ENCODE data around the gene IL22RA2.
"Not testable (repeated sequence)": the region's sequence is repeated elsewhere in the genome, so short reads cannot be mapped to it uniquely, and the experiment has no call there.

Gene IL22RA2

DNA sequence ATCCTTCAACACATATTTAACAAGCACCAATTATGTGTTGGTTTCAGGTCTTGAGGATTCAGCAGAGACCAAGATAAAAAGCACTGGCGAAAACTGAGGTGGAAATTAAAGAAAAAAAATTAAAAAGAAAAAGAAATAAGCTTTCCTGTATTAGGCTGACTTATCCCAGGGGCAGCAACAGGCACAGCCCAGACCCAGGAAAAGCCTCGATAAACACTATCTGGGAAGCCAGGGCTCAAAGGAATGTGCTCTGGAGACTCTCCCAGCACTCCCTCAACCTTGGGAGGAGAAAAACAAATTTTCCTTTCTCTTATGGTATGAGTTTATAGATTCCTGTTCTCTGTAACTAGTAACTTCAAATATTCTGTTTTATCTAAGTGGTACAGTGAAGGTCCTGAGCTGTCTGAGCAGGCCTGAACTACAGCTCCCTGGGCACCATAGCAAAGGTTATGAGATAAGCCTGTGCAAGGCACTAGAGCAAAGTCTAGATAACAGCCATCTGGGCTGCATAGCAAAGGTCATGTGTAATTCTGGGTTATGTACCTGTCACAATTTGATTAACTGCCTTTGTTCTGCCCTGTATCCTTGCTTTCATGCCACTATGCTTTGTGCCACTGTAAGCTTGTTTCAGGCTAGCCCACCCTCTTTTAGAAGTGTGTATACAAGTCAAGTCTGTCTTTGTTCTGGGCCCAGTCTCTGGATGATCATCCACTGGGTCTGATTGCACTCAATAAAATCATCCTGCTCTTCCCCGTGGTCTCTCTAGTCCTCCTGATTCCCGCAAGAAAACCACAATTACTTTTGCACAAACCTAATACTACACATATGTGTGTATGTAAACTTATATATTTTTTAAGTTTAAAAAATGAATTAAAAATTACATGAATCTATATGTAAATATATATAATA is 54.0 kb downstream of the IL22RA2 start:
- DNase-seq, result no peak

DNA sequence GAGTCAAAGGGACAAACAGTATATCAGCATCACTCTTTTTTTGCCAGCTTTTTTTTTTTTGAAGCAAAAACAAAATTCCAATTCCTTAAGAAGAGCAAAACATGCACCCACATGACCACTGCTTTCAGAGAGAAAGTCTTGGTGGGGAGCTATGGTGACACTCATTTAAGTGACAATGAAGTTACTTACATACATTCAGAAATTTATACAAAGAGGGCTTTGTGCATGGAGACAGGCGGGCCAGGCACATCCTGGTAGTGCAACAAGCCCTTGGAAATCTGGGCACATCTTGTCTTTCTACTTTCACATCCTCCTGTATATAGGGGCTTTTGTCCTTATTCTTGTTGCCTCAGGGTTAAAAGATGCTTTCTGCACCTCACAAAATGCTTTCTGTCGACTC is 55.9 kb downstream of the IL22RA2 start:
- no peak for DNase-seq

DNA sequence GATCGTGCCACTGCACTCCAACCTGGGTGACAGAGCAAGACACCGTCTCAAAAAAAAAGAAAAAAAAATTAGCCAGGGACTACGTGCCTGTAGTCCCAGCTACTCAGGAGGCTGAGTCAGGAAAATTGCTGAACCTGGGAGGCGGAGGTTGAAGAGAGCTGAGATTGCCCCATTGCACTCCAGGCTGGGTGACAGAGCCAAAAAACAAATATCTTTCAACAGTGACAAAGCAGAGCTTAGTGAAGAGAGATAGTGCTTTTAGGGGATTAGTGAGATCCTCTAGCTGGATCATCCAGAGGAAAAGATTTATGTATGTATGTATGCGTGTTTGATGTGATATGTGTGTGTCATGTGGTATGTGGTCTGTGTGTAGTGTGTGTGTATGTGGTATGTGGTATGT is 56.6 kb downstream of the IL22RA2 start:
- no peak for DNase-seq

DNA sequence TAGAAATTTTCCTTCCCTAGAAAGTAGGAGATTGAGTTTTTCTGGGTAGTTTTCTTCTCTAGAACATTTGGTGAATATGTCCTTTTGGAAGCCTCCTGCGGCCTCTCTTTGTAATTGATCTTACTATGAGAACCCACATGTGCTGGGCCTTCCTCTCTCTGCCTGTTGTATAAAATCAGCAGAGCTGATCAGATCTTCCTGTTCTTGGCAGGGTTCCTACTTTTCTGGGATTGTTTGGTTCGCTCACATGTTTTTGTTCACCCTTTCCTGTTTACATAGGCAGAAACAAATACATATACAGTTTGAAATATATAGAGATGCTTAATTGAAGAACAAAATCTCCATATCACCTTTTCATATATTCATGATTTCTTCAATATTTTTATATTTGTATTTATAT is 57.8 kb downstream of the IL22RA2 start:
- no peak for DNase-seq

DNA sequence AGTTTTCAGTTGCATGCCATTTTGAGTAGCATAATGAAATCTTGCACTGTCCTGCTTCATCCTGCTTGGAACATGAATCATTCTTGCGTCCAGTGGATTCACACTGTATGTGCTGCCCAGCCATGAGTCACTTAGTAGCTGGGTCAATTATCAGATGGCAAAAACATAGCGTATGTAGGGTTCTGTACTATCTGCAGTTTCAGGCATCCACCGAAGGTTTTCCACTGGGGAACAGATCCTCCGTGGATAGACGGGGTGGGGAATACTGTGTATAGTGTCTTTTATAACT is 61.4 kb downstream of the IL22RA2 start:
- DNase-seq, result no peak

DNA sequence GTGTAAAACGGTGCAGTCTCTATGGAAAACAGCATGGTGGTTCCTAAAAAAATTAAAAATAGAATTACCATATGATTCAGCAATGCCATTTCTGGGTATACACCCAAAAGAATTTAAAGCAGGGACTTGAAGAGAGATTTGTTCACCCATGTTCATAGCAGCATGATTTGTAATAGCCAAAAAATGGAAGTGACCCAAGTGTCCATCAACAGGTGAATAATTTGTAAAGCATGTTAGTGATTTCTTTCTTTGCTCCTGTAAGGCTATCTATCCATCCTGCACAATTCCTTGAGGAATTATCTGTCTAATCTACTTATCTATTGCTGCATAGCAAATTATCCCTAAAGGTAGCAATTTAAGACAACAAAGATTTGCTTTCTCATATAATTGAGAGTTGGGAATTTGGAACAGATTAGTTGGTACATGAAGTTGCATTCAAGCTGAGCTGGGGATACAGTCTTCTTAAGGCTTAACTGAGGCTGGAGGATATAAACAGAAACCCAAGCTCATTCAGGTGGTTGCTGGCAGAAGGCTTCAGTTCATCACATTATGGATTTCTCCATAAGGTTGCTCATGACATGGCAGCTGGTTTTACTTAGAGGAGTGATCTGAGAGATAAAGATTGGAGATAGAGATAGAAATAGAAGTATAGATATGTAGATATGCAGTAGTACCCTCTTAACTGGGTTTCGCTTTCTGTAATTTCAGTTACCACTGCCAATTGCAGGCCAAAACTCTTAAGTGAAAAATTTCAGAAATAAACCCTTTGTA is 62.0 kb downstream of the IL22RA2 start:
- no peak for DNase-seq

DNA sequence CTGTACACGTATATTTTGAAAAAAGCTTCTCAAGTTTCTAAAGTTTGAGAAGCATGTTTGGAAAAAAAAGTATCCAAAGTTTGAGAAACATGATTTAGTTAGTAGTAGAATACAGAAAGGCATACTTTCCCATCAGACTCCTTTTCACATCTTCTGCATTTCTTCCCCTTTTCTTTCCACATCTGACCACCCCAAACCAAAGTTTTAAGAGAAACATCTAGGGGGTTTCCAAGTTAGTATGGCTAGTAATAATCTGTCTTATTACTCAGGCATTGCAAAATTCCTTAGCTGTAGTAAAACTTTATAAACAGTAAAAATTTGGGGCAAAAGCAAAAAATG is 65.7 kb downstream of the IL22RA2 start:
- no peak for DNase-seq

DNA sequence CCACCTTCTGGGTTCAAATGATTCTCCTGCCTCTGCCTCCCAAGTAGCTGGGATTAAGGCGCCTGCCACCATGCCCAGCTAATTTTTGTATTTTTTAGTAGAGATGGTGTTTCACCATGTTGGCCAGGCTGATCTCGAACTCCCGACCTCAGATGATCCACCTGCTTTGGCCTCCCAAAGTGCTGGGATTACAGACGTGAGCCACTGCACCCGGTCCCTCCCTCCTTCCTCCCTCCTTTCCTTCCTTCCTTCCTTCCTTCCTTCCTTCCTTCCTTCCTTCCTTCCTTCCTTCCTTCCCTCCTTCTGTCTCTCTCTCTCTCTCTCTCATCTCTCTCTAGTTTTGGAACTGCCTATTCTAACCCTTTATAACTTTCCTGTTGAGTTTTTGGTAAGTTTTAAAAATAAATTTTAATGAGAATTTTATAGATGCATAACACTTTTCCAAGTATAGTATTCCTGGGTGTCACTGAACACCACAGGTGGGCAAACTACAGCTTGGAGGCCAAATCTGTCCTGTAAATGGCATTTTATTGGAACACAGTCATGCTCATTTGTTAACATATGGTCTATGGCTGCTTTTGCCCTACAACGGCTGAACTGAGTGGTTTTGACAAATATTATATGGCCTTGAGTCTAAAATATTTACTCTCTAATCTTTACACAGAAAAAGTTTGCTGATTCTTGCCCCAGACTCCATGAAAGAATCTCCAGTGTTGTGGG is 66.2 kb downstream of the IL22RA2 start:
- DNase-seq, result not testable (repeated sequence)

DNA sequence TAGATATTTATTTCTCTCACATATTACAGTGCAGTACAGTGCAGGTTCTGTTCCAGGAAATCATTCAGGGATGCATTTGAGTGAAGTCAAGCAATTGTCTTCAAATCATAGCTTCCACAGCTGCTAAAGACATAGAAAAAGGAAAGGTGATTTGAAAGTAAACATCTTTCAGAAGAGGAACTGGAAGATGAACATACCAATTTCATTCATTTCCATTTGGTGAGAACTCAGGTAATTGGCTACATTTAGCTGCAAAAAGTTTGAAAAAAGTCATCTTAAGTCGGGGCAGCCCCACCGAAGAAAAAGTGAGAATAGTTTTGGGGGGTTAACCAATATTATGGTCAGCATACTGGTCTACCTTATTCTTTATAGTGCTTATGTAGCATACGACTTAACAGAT is 67.3 kb downstream of the IL22RA2 start:
- DNase-seq, result no peak

DNA sequence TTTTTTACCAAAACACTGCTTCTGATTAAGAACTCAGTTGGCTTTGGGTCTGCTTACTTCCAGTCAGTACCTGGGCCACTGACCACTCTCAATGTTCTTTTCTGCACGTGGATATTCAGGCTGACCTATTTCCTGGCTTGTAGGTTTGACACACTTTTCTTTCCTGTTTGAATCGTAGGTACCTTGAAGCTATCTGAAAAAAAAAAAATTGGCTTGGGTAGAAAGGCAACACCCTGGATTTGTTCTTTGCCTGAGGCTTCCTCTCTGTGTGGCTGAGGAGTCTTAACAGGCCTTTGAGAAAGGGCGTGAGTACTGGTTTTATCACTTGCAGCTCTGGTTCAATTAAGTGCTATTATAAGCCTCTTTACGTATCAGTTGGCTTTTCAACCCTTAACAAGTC is 68.1 kb downstream of the IL22RA2 start:
- peak; percentile 18 for DNase-seq

DNA sequence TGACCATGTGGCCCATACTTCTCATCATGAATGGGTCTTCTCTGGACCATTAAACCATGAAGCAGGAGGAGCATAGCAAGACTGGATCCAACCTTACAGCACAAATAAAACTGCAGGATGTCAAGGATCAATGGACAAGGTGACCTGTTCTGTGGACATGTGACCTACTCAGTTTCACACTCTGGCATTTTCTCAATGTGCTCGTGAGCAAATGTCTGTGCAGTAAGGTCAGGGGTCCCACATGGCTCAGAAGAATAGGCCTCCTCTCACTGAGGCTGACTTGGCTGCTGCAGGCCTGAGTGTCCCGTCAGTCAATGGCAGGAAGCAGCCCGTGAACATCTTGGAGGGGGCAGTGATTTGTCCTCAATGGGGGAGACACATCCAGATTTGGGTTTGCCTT is 68.5 kb downstream of the IL22RA2 start:
- no peak for DNase-seq

DNA sequence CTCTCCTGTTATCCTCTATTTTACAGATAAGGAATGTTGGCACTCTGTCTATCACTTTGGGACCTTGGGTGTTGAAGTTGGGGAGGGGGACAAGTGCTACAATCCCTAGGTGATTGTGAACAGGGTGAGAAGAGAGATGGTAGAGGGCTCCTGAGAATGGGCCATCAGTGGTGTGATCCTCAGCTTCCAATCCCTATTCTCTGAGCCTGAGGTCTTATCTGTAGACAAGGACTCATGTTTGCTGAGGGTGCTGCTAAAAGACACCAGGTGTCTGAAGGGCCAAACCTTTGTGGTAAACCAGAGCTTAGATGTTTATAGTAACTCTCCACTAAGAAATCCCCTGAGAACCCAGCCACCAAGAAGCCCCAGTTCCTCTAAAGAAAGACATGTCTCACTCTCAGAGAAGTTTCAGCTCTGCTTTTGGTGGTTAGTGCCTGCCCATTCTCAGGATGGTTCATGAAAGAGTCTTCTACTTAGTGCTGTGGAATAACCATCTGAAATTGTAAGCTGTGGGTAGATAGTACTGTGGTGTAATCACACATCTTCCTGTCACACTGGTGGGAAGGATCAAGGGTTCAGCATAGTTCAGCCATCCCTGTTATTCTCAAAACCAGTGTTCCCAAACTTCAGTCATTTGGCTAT is 70.5 kb downstream of the IL22RA2 start:
- DNase-seq, result peak; percentile 18

DNA sequence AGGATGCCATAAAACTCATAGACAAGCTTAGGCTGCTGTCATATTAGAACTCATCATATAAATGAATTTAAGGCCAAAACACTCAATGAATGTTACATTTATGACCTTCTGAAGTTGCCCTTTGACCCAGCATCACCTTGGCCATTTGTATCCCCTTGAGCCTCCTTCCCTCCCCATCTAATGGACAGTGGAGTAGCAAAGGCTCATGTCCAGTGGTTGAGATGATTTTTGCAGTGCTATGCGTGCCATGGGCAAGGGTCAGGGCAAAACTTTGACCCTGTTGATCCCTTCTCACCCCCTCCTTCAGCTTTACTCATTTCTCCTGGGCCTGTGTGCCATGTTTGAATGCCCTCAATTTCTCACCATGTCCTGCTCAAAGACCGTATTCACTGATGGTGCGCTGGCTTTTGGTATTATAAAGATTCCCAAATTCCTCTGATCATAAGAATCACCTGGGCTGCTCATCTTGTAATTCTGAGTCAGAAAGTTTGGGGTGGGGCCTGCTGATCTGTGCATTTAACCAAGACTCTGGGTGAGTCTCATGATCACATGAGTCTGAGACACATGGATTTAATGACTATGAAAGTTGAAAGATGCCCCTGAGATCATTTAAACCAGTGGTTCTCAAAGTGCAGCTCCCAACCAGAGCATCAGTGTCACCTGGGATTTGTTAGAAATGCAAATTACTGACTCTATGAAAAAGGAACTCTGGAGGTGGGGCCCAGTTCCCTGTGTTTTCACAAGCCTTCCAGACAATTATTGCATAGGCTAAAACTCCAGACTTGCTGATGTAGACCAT is 71.2 kb downstream of the IL22RA2 start:
- no peak for DNase-seq

DNA sequence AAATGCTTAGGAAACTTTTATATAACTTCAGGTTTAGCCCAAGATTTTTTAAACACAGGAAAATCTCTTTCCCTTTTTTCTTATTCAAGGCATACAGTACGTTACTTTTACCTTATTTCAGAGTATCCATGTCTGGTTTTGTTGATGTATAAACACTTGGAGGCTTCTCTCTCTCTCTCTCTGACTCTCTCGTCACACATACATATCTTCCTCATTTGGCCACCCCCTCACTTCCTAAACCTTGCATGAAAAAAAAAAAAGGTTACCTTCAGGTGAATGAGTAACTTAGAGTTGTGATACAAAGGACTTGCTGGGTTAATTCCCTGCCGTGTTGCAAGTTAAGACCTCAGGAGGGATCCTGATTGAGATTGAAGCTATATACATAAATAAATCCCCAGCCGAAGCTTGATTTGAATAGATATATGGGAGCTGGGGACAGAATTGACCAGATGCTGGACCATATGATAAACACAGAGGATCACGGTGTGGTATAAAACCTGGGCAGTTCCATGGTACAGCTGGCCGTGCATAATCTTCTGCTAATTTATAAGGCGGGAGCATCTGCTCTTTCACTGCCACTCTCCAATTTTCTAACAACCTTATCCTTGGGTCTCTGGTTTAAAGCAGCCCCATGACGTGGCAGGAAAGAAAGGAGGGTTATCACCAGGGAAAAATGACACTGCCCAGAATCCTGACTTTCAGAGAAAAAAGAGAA is 73.6 kb downstream of the IL22RA2 start:
- no peak for DNase-seq

DNA sequence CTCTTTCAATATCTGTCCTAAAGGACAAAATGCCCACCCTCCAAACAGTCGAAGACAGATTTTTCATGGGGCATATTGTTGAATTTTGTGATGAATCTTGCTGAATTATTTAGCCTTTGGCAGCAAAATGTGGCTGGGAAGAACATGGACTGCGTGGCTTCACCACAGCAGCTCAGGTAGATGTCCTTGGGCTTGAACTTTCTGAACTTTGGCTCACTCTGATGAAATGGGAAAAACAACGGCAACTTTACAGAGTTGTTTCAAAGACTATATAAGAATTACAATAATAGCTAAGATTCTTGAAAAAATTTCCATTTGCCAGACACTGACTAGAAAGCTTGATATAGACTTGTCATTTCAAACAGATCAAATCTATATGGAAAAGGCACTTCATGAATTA is 75.9 kb downstream of the IL22RA2 start:
- no peak for DNase-seq

DNA sequence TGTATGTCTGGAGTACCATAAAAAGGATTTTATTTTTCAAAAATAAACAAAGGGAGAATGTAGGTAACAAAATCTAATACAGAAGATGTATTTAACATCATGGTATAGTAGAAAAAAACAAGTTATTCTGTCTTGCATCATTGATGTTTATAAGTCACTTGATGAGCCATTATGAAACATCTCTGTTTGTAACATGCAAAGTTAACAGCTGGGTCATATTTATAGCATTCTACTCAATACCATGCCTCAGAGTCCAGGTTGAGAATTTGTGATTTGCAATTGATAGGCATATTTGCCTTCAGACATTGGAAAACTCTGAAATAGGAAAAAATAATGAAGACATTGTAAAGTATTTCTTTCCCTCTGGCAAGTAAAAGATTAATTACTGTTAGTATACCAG is 76.4 kb downstream of the IL22RA2 start:
- DNase-seq, result no peak

DNA sequence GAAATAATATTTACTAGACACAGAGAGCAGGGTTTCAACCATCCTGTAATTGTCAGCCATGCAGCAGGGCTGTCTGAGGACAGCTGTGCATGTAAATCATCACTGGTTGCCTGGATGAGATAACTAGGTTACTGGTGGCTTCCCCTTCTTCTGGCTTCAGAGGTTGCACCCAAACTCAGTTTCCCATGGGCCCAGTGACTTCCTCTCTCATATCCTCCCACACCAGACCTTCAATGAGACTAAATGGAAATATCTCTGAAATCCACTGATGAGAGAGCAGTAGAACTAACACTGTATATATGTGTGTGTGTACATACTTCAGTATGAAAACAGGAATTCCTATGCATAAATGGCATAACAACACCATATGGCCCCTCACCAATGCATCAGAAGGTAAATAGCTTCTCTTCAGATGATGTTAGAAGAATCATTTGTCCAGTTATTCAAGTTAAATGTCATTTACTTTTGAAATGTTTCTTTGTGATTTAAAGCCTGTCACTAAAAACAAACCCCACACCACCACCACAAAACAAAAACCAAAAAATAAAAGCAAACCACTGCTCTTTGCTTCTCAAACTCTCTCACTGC is 77.7 kb downstream of the IL22RA2 start:
- DNase-seq, result no peak

DNA sequence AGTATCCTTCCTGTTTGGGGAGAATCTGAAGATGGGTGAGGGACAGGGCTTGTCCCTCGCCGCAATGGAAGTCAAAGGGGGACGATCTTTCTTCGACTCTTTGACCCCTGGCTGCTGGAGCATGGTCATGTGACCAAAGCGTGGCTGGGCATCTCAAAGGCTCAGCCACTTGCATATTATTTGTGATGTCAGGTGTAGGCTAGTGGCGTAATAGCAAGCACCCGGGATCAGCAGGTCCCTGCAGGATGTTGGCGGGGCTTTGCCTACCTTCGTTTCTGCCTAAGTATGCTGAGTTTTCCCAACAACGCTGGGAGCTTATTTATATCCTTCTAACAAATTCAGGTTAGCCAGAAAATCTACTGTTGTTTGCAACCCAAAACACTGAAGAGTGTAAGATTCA is 78.4 kb downstream of the IL22RA2 start:
- DNase-seq, result no peak

DNA sequence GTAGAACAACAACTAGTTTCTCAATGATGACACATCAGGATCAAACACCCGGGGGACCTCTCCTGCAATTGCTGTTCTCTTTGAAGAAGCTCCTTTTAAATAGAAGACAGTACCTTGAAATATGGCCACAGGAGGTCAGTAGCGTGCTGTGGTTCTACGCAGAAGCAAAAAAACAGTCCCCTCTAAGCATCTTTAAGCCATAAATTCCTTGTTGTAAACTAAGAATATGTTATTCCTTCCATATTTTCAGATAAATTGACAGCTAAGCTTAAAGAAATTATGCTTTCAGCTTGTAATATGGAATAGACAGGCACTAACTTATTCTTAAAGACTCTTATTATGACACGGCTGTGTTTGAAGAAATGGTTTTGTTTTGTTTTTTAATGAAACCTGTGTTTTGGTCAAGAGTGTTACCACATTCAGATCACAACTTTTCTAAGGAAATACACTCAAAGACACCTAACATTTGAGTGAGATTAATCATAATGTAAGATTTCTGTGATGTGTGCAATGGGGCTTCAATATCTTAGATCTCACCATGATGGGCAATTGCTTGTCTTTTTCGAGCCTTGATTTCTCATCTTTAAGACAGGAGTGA is 78.9 kb downstream of the IL22RA2 start:
- peak; percentile 71 for DNase-seq

Data from CD4-positive, alpha-beta T cell treated with Interleukin-17A for 1 hour (primary cell).